ENCODE data around the gene NUDT17.

DNA sequence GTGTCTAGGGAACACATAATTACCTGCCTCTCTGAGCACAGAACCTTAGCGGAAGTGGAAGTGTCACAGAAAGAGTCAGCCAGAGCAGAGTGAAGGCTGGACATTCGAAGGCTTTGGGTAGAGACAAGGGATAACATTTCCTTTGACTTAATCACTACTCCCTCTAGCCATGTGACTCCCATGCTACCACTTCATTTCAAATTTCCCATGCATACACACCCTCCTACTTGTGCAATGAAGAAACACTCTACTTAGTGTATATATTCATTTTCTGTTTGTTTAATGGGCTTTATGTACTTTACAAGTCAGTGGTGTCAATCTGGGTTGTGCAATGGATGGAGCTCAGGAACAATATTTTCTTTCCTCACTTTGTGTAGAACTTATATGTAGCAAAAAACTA, 33.3 kb downstream of the NUDT17 start:
- TF ChIP-seq, protein P1, sequence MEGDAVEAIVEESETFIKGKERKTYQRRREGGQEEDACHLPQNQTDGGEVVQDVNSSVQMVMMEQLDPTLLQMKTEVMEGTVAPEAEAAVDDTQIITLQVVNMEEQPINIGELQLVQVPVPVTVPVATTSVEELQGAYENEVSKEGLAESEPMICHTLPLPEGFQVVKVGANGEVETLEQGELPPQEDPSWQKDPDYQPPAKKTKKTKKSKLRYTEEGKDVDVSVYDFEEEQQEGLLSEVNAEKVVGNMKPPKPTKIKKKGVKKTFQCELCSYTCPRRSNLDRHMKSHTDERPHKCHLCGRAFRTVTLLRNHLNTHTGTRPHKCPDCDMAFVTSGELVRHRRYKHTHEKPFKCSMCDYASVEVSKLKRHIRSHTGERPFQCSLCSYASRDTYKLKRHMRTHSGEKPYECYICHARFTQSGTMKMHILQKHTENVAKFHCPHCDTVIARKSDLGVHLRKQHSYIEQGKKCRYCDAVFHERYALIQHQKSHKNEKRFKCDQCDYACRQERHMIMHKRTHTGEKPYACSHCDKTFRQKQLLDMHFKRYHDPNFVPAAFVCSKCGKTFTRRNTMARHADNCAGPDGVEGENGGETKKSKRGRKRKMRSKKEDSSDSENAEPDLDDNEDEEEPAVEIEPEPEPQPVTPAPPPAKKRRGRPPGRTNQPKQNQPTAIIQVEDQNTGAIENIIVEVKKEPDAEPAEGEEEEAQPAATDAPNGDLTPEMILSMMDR (IDR thresholded peaks at IDR 0.05; ENCODE audit: low read depth, low read length, poor library complexity, severe bottlenecking), result no peak
- no peak for TF ChIP-seq EZH2phosphoT487 (IDR thresholded peaks at IDR 0.05; ENCODE audit: borderline replicate concordance, low read length)
